ENCODE data around the gene C10orf88. TPM values are rescaled to one million over a fixed set of nuclear protein-coding genes. Genes with fewer than 3 reads are reported as not detected.

C10orf88 gene
- total and polyA plus RNA-seq, 9 of the 15 experiments (the other 6 are each of a cell fraction or from before 2014, with no cell fraction given): 2.5 to 9.6 (median 7.5) TPM

DNA sequence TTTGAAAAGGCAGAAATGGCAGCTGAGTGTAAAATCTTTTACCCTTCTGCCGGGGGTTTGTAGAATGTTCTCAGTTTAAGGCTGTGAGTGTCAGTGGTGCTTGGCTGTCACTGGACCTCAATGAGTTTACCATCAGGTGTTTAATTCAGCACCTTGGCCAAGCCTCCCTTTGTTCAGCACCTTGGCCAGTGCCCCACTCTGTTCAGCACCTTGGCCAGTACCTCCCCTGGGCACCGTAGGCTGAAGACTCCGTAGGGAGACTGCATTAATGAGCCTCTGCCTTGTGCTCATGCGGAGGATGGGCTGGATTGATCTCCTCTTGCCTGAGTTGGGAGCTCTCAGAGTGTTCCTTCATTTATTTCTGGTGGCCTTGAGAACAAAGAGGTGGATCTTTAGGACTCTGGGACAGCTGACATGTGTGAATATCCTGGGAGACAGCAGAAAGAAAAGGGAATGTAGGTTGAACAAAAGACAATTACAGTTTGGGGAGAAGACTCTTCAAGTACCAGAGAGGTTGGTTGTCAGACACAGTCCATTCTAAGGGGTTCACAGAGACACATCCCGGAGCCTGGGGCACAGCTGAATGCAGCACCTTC lies 42.0 kb downstream of the C10orf88 start (continued):
- TF ChIP-seq, protein P1, sequence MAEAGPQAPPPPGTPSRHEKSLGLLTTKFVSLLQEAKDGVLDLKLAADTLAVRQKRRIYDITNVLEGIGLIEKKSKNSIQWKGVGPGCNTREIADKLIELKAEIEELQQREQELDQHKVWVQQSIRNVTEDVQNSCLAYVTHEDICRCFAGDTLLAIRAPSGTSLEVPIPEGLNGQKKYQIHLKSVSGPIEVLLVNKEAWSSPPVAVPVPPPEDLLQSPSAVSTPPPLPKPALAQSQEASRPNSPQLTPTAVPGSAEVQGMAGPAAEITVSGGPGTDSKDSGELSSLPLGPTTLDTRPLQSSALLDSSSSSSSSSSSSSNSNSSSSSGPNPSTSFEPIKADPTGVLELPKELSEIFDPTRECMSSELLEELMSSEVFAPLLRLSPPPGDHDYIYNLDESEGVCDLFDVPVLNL (CRISPR knock-in tag; IDR thresholded peaks at IDR 0.05; ENCODE audit: low read depth): peak; percentile 95
- TF ChIP-seq, protein P2, sequence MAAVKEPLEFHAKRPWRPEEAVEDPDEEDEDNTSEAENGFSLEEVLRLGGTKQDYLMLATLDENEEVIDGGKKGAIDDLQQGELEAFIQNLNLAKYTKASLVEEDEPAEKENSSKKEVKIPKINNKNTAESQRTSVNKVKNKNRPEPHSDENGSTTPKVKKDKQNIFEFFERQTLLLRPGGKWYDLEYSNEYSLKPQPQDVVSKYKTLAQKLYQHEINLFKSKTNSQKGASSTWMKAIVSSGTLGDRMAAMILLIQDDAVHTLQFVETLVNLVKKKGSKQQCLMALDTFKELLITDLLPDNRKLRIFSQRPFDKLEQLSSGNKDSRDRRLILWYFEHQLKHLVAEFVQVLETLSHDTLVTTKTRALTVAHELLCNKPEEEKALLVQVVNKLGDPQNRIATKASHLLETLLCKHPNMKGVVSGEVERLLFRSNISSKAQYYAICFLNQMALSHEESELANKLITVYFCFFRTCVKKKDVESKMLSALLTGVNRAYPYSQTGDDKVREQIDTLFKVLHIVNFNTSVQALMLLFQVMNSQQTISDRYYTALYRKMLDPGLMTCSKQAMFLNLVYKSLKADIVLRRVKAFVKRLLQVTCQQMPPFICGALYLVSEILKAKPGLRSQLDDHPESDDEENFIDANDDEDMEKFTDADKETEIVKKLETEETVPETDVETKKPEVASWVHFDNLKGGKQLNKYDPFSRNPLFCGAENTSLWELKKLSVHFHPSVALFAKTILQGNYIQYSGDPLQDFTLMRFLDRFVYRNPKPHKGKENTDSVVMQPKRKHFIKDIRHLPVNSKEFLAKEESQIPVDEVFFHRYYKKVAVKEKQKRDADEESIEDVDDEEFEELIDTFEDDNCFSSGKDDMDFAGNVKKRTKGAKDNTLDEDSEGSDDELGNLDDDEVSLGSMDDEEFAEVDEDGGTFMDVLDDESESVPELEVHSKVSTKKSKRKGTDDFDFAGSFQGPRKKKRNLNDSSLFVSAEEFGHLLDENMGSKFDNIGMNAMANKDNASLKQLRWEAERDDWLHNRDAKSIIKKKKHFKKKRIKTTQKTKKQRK (IDR thresholded peaks at IDR 0.05; ENCODE audit: borderline replicate concordance, low read depth, low read length): no peak
- TF ChIP-seq ZFP1 (CRISPR knock-in tag; IDR thresholded peaks at IDR 0.05) (no peak), RUNX1 (IDR thresholded peaks at IDR 0.05; ENCODE audit: low read depth) (no peak), MTA3 (IDR thresholded peaks at IDR 0.05; ENCODE audit: borderline replicate concordance) (no peak), CREB1 (IDR thresholded peaks at IDR 0.05) (no peak), CREB1 (CRISPR knock-in tag; IDR thresholded peaks at IDR 0.05) (peak; percentile 81), RBM25 (IDR thresholded peaks at IDR 0.05; ENCODE audit: low read depth, low read length, severe bottlenecking) (no peak), ZNF75A (CRISPR knock-in tag; IDR thresholded peaks at IDR 0.05) (no peak), ZNF217 (CRISPR knock-in tag; IDR thresholded peaks at IDR 0.05) (peak; percentile 93), MTA2 (IDR thresholded peaks at IDR 0.05; ENCODE audit: low read depth) (no peak), ZFP36 (IDR thresholded peaks at IDR 0.05; ENCODE audit: low read depth, low read length, partially characterized antibody) (no peak), PCBP2 (IDR thresholded peaks at IDR 0.05; ENCODE audit: low read depth, low read length, poor library complexity, severe bottlenecking) (no peak), MCM2 (IDR thresholded peaks at IDR 0.05; ENCODE audit: low read depth) (no peak), PHB (CRISPR knock-in tag; IDR thresholded peaks at IDR 0.05) (no peak), PML (IDR thresholded peaks at IDR 0.05; ENCODE audit: low read length) (no peak), NFRKB (IDR thresholded peaks at IDR 0.05; ENCODE audit: low read depth) (no peak)
- TF ChIP-seq, protein P3, sequence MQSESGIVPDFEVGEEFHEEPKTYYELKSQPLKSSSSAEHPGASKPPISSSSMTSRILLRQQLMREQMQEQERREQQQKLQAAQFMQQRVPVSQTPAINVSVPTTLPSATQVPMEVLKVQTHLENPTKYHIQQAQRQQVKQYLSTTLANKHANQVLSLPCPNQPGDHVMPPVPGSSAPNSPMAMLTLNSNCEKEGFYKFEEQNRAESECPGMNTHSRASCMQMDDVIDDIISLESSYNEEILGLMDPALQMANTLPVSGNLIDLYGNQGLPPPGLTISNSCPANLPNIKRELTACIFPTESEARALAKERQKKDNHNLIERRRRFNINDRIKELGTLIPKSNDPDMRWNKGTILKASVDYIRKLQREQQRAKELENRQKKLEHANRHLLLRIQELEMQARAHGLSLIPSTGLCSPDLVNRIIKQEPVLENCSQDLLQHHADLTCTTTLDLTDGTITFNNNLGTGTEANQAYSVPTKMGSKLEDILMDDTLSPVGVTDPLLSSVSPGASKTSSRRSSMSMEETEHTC (IDR thresholded peaks at IDR 0.05): no peak
- TF ChIP-seq, protein P4, sequence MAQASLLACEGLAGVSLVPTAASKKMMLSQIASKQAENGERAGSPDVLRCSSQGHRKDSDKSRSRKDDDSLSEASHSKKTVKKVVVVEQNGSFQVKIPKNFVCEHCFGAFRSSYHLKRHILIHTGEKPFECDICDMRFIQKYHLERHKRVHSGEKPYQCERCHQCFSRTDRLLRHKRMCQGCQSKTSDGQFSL (CRISPR knock-in tag; IDR thresholded peaks at IDR 0.05): peak; percentile 61
- TF ChIP-seq, protein P4 (tag; IDR thresholded peaks at IDR 0.05): no peak
- TF ChIP-seq, protein P5, sequence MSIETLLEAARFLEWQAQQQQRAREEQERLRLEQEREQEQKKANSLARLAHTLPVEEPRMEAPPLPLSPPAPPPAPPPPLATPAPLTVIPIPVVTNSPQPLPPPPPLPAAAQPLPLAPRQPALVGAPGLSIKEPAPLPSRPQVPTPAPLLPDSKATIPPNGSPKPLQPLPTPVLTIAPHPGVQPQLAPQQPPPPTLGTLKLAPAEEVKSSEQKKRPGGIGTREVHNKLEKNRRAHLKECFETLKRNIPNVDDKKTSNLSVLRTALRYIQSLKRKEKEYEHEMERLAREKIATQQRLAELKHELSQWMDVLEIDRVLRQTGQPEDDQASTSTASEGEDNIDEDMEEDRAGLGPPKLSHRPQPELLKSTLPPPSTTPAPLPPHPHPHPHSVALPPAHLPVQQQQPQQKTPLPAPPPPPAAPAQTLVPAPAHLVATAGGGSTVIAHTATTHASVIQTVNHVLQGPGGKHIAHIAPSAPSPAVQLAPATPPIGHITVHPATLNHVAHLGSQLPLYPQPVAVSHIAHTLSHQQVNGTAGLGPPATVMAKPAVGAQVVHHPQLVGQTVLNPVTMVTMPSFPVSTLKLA (conservative IDR thresholded peaks at IDR 0.05): peak in 1 of 2 experiments; percentile 47; a peak in 1 of 4 replicates
